ENCODE results near the gene CLRN3. TPM values are rescaled to one million over a fixed set of nuclear protein-coding genes. Genes with fewer than 3 reads are reported as not detected.
A peak's percentile ranks its signal among the peaks of the same experiment; 100 is the strongest.

The CLRN3 gene
- polyA plus RNA-seq, 3 donors from 2014 or later = not detected

GRCh38 chr10:127871631-127872010 is 21.1 kb downstream of the CLRN3 start:
- Mint-ChIP-seq H3K27ac (no peak overlapping the region), H3K9me3 (peaks cover 0 to 7% (median under 1%) of the 10 kb centered on the region in 6 donors), H3K4me3 (no peak overlapping the region), H3K27me3 (ENCODE audit: low read depth in 3 of 3) (peaks cover 0 to 15% (median 6%) of the 10 kb centered on the region in 3 donors), H3K36me3 (no peaks in the 10 kb centered on the region), H3K4me1 (no peaks in the 10 kb centered on the region)
- no peak for DNase-seq

GRCh38 chr10:127869329-127869728 is 23.4 kb downstream of the CLRN3 start:
- H3K9me3 Mint-ChIP-seq = peaks cover 0 to 7% (median under 1%) of the 10 kb centered on the region in 6 donors
- H3K27ac Mint-ChIP-seq = no peak overlapping the region
- no peaks in the 10 kb centered on the region for H3K4me1 Mint-ChIP-seq
- H3K36me3 Mint-ChIP-seq = no peaks in the 10 kb centered on the region
- peaks cover 0 to 14% (median 4%) of the 10 kb centered on the region in 3 donors for H3K27me3 Mint-ChIP-seq (ENCODE audit: low read depth in 3 of 3)
- H3K4me3 Mint-ChIP-seq = no peak overlapping the region
- no peak for DNase-seq

DNA sequence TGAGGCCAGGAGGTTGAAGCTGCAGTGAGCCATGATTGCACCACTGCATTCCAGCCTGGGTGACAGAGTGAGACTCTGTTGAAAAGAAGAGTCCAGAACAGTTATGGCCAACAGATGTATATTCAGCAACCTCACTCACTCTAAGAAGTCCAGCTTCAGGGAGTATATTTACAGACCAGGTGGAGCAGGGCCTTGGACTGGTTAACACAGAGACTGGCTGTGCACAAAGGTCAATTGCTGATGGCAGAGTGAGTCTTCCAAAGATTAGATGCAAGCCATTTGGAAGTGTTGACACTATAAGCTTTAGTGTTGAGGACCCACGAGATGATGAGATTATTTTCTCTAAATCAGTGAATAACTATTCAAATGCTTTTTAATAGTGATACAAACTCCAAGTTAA is 24.9 kb downstream of the CLRN3 start:
- H3K9me3 Mint-ChIP-seq = peaks cover 0 to 7% (median under 1%) of the 10 kb centered on the region in 6 donors
- H3K36me3 Mint-ChIP-seq = no peaks in the 10 kb centered on the region
- DNase-seq = no peak
- no peaks in the 10 kb centered on the region for H3K4me1 Mint-ChIP-seq
- no peak overlapping the region for H3K27ac Mint-ChIP-seq
- H3K27me3 Mint-ChIP-seq (ENCODE audit: low read depth in 3 of 3) = peaks cover 2 to 12% (median 3%) of the 10 kb centered on the region in 3 donors
- no peak overlapping the region for H3K4me3 Mint-ChIP-seq

GRCh38 chr10:127866276-127867013 is 26.3 kb downstream of the CLRN3 start:
- H3K27me3 Mint-ChIP-seq (ENCODE audit: low read depth in 3 of 3) = peaks cover 2 to 11% (median 3%) of the 10 kb centered on the region in 3 donors
- H3K36me3 Mint-ChIP-seq = no peaks in the 10 kb centered on the region
- H3K4me1 Mint-ChIP-seq = no peaks in the 10 kb centered on the region

GRCh38 chr10:127863231-127863825 is 29.4 kb downstream of the CLRN3 start:
- H3K27ac Mint-ChIP-seq = no peak overlapping the region
- no peak overlapping the region for H3K4me3 Mint-ChIP-seq
- no peaks in the 10 kb centered on the region for H3K4me1 Mint-ChIP-seq
- no peak for DNase-seq
- H3K9me3 Mint-ChIP-seq = no peaks in the 10 kb centered on the region
- H3K36me3 Mint-ChIP-seq = no peaks in the 10 kb centered on the region
- peaks cover 0 to 2% (median 2%) of the 10 kb centered on the region in 3 donors for H3K27me3 Mint-ChIP-seq (ENCODE audit: low read depth in 3 of 3)

More at GRCh38 chr10:127866276-127867013, 26.3 kb downstream of the CLRN3 start:
- no peak for DNase-seq
- no peak overlapping the region for H3K27ac Mint-ChIP-seq
- H3K9me3 Mint-ChIP-seq = peaks cover 0 to 7% (median under 1%) of the 10 kb centered on the region in 6 donors
- H3K4me3 Mint-ChIP-seq = no peak overlapping the region

- Mint-ChIP-seq H3K27me3 (ENCODE audit: low read depth in 3 of 3) (peaks cover 0 to 5% (median 2%) of the 10 kb centered on the region in 3 donors), H3K4me1 (no peaks in the 10 kb centered on the region), H3K9me3 (no peaks in the 10 kb centered on the region), H3K27ac (no peak overlapping the region), H3K36me3 (no peaks in the 10 kb centered on the region), H3K4me3 (no peak overlapping the region)
- no peak for DNase-seq
Observed at GRCh38 chr10:127860592-127860991, 32.1 kb downstream of the CLRN3 start.

- Mint-ChIP-seq H3K9me3 (no peaks in the 10 kb centered on the region), H3K27ac (no peak overlapping the region), H3K36me3 (no peaks in the 10 kb centered on the region), H3K27me3 (ENCODE audit: low read depth in 3 of 3) (peaks cover 0 to 4% (median 4%) of the 10 kb centered on the region in 3 donors), H3K4me3 (no peak overlapping the region), H3K4me1 (no peaks in the 10 kb centered on the region)
- DNase-seq = no peak
Observed at GRCh38 chr10:127855976-127856375, 36.8 kb downstream of the CLRN3 start.

DNA sequence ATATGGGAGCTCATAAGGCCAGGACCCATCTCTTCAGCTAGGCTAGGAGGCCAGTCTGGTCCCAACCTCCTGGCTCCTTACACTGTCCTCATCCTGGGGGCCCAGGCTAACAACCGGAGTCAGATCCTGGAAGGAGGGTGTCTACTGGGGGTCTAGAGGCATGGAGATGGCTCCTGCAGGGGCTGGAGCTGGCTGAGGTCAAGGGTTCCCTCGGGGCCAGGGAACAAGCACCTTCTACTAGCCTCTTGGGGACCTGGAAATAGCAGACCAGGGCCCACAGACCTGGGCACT is 37.2 kb downstream of the CLRN3 start:
- no peak for DNase-seq
- H3K27ac Mint-ChIP-seq = no peak overlapping the region
- no peaks in the 10 kb centered on the region for H3K36me3 Mint-ChIP-seq
- H3K27me3 Mint-ChIP-seq (ENCODE audit: low read depth in 3 of 3) = peaks cover 0 to 4% (median 4%) of the 10 kb centered on the region in 3 donors
- no peak overlapping the region for H3K4me3 Mint-ChIP-seq
- H3K4me1 Mint-ChIP-seq = no peaks in the 10 kb centered on the region
- no peaks in the 10 kb centered on the region for H3K9me3 Mint-ChIP-seq

DNA sequence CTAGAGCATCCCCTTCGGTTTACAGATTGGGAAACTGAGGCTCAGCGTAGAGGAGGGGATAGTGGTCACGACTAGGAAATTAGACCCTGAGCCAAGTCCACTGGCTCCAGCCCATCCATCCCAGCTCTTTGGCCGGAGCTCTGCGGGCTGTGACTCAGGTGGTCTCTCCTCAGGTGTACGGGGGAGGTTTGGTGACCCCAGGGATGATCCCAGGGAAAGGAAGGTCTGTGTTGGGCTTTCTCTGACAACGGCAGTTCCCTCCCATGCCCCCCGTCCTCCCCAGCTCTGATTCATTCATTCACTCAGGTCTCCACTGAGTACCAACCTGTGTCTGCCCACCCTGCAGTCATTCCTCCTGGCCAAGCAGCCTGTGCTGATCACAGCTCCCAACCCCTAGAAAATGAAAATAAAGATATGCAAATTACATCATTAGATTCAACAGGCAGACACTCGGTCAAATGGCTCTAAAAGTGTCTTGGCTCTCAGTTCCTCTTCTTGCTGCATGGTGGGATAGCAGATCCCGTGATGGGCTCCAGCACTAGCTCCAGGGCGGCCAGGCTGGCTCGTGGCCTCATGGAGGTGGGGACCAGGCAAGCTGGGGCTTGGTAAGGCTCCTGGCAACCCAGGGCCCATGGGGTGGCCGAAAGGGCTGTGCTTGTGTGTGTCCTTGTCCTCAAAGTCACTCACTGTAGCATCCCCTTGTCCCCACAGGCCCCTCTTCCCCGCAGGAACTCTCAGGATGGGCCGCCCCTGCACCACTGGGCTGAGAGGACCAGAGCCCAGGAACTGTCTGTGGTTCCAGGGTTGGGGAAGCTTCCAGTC is 37.8 kb downstream of the CLRN3 start:
- H3K27me3 Mint-ChIP-seq (ENCODE audit: low read depth in 3 of 3) = peaks cover 0 to 4% (median 4%) of the 10 kb centered on the region in 3 donors
- DNase-seq = no peak
- no peaks in the 10 kb centered on the region for H3K36me3 Mint-ChIP-seq
- H3K27ac Mint-ChIP-seq = no peak overlapping the region
- H3K4me3 Mint-ChIP-seq = no peak overlapping the region
- H3K9me3 Mint-ChIP-seq = no peaks in the 10 kb centered on the region
- H3K4me1 Mint-ChIP-seq = no peaks in the 10 kb centered on the region

- Mint-ChIP-seq H3K4me1 (no peaks in the 10 kb centered on the region), H3K36me3 (no peaks in the 10 kb centered on the region), H3K27ac (no peak overlapping the region), H3K27me3 (ENCODE audit: low read depth in 3 of 3) (peaks cover 0 to 4% (median 4%) of the 10 kb centered on the region in 3 donors), H3K9me3 (no peaks in the 10 kb centered on the region), H3K4me3 (no peak overlapping the region)
- DNase-seq = peak; percentile 4 to 41 (median 14)
Observed at GRCh38 chr10:127853868-127854768, 38.6 kb downstream of the CLRN3 start.

GRCh38 chr10:127852456-127852855 is 40.3 kb downstream of the CLRN3 start:
- Mint-ChIP-seq H3K9me3 (no peaks in the 10 kb centered on the region), H3K27ac (no peak overlapping the region), H3K36me3 (no peaks in the 10 kb centered on the region), H3K27me3 (ENCODE audit: low read depth in 3 of 3) (peaks cover 0 to 6% (median 4%) of the 10 kb centered on the region in 3 donors), H3K4me3 (no peak overlapping the region), H3K4me1 (peaks cover 4 to 5% of the 10 kb centered on the region in 2 donors)
- no peak for DNase-seq

- Mint-ChIP-seq H3K27me3 (ENCODE audit: low read depth in 3 of 3) (peaks cover 0 to 6% (median 4%) of the 10 kb centered on the region in 3 donors), H3K27ac (no peak overlapping the region), H3K4me3 (no peak overlapping the region), H3K9me3 (no peaks in the 10 kb centered on the region), H3K4me1 (peaks cover 6 to 11% of the 10 kb centered on the region in 2 donors), H3K36me3 (no peaks in the 10 kb centered on the region)
- no peak for DNase-seq
Observed at GRCh38 chr10:127851661-127852194, 41.0 kb downstream of the CLRN3 start.

GRCh38 chr10:127850944-127851343 is 41.8 kb downstream of the CLRN3 start:
- H3K27ac Mint-ChIP-seq = no peak overlapping the region

More at GRCh38 chr10:127850944-127851343, 41.8 kb downstream of the CLRN3 start:
- Mint-ChIP-seq H3K9me3 (no peaks in the 10 kb centered on the region), H3K36me3 (no peaks in the 10 kb centered on the region), H3K27me3 (ENCODE audit: low read depth in 3 of 3) (peaks cover 2 to 6% (median 4%) of the 10 kb centered on the region in 3 donors), H3K4me1 (peaks cover 6 to 11% of the 10 kb centered on the region in 2 donors), H3K4me3 (no peak overlapping the region)
- no peak for DNase-seq

Data from immature natural killer cell (primary cell).